ENCODE data around the gene ARHGEF2. TPM values are rescaled to one million over a fixed set of nuclear protein-coding genes. Genes with fewer than 3 reads are reported as not detected.

The ARHGEF2 gene
- total RNA-seq, 1 experiment from 2014 or later: 85.0 TPM

GRCh38 chr1:155984341-155984740 lies 6.0 kb upstream of the ARHGEF2 start:
- peak overlapping the region; percentile 94 for H3K4me2 ChIP-seq
- TF ChIP-seq EZH2 (IDR thresholded peaks at IDR 0.05; ENCODE audit: low read depth) (no peak), CTCF (conservative IDR thresholded peaks at IDR 0.05) (no peak)
- H3K4me1 ChIP-seq (replicated peaks; ENCODE audit: insufficient read depth): peaks cover 44% of the 10 kb centered on the region
- H3F3A ChIP-seq (ENCODE audit: insufficient read depth, low read depth): peaks cover 43% of the 10 kb centered on the region
- H3K79me2 ChIP-seq (ENCODE audit: low read depth): peaks cover 33% of the 10 kb centered on the region
- ChIA-PET POLR2A (ENCODE audit: unreplicated experiment) (interaction anchor here (0.5 to 0.7 kb wide), 3 partner anchors 46 to 130 kb away, joined by 3 to 29 read pairs (median 6); partner anchors contain the start of genes LAMTOR2 and LMNA), CTCF (interaction anchor here (1.0 kb wide), 1 partner anchor 22 kb away, joined by 4 read pairs; no protein-coding TSS in a partner anchor)
- no peaks in the 10 kb centered on the region for H3K27me3 ChIP-seq (ENCODE audit: insufficient read depth, low read depth)
- DNase-seq: no peak
- H4K20me1 ChIP-seq (ENCODE audit: insufficient read depth): no peaks in the 10 kb centered on the region
- no peaks in the 10 kb centered on the region for H3K9me2 ChIP-seq (ENCODE audit: insufficient read depth)
- H3K9me3 ChIP-seq (ENCODE audit: insufficient read depth, low read depth): no peaks in the 10 kb centered on the region
- BruUV-seq (replicated peaks): no TSS peak
- peaks cover 7% of the 10 kb centered on the region; the same call in 1 of the 2 replicates for H3K36me3 ChIP-seq (ENCODE audit: low read depth)
- H3K27ac ChIP-seq: peak overlapping the region; percentile 96
- H2AFZ ChIP-seq: no peak overlapping the region
- peak overlapping the region; percentile 93; the same call in 1 of the 2 replicates for H3K4me3 ChIP-seq
- intact Hi-C loops (cut with micrococcal nuclease; ENCODE audit: unreplicated experiment): no loop called here

DNA sequence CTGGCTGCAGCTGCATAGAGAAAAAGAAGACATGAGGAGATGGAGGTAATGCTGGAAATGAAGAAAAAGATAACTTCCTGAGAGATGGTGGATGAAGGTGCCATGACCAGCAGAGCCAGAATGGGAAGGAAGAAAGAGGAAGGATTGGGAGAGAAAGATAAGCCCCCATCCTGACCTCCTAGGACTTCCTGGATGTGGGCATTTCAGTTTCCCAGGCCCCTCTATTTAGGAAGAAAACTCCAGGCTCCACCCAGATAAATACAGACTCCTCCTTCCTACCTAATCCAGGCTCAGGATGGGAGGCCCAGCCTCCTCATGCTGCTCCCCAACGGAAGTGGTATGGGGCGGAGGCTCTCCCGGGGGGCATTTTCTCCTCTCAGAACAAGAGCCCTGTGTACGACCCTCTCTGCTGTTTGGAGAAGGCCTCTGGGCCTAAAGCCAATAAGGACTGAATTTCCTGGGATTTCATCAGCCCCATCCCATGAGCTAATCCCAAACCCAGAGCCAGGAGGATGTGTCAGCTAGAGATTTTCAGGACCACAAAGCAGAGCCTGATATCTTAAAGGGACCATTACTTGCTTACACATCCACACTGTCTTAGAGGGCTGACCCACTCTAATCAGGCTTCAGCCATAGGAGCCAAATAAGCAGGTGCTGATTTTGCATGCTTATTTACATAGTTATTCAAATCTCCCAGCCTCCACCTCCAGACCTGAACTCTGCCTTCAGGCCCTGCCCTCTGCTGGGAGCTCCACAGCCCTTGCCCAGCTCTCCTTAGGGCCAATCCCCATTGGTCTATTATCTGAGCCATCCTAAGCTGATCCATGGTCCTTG lies 5.1 kb upstream of the ARHGEF2 start:
- TF ChIP-seq CTCF (conservative IDR thresholded peaks at IDR 0.05) (no peak), EZH2 (IDR thresholded peaks at IDR 0.05; ENCODE audit: low read depth) (no peak)
- Histone ChIP-seq H3K36me3 (ENCODE audit: low read depth) (peaks cover 7% of the 10 kb centered on the region; the same call in 1 of the 2 replicates), H3F3A (ENCODE audit: insufficient read depth, low read depth) (peaks cover 48% of the 10 kb centered on the region), H3K4me3 (peak overlapping the region; percentile 93), H3K27me3 (ENCODE audit: insufficient read depth, low read depth) (no peaks in the 10 kb centered on the region), H2AFZ (no peak overlapping the region), H3K9me2 (ENCODE audit: insufficient read depth) (no peaks in the 10 kb centered on the region), H3K79me2 (ENCODE audit: low read depth) (peaks cover 42% of the 10 kb centered on the region), H4K20me1 (ENCODE audit: insufficient read depth) (no peaks in the 10 kb centered on the region), H3K4me2 (peak overlapping the region; percentile 94), H3K9me3 (ENCODE audit: insufficient read depth, low read depth) (no peaks in the 10 kb centered on the region), H3K27ac (peak overlapping the region; percentile 96), H3K4me1 (replicated peaks; ENCODE audit: insufficient read depth) (peaks cover 44% of the 10 kb centered on the region)
- DNase-seq: peak; percentile 46 to 62
- no TSS peak for BruUV-seq (replicated peaks)
- POLR2A ChIA-PET (ENCODE audit: unreplicated experiment): no interaction called here
- intact Hi-C loops (cut with micrococcal nuclease; ENCODE audit: unreplicated experiment): no loop called here
- CTCF ChIA-PET: interaction anchor here (0.6 kb wide), 1 partner anchor 51 kb away, joined by 4 read pairs; no protein-coding TSS in a partner anchor

- Histone ChIP-seq H3K27me3 (ENCODE audit: insufficient read depth, low read depth) (no peaks in the 10 kb centered on the region), H3K27ac (peak overlapping the region; percentile 96), H3K9me3 (ENCODE audit: insufficient read depth, low read depth) (no peaks in the 10 kb centered on the region), H3K9me2 (ENCODE audit: insufficient read depth) (no peaks in the 10 kb centered on the region), H3K4me3 (peak overlapping the region; percentile 93), H3K4me2 (peak overlapping the region; percentile 94), H3K79me2 (ENCODE audit: low read depth) (peaks cover 55% of the 10 kb centered on the region), H4K20me1 (ENCODE audit: insufficient read depth) (0 out of 2 replicates have a peak, but pooled peaks cover under 1% of the 10 kb centered on the region), H3F3A (ENCODE audit: insufficient read depth, low read depth) (peaks cover 55% of the 10 kb centered on the region), H3K36me3 (ENCODE audit: low read depth) (peaks cover 7% of the 10 kb centered on the region; the same call in 1 of the 2 replicates), H3K4me1 (replicated peaks; ENCODE audit: insufficient read depth) (peaks cover 44% of the 10 kb centered on the region), H2AFZ (no peak overlapping the region)
- no TSS peak for BruUV-seq (replicated peaks)
- intact Hi-C loops (cut with micrococcal nuclease; ENCODE audit: unreplicated experiment): no loop called here
- TF ChIP-seq CTCF (conservative IDR thresholded peaks at IDR 0.05) (no peak), EZH2 (IDR thresholded peaks at IDR 0.05; ENCODE audit: low read depth) (no peak)
- DNase-seq: no peak
- ChIA-PET POLR2A (ENCODE audit: unreplicated experiment) (no interaction called here), CTCF (no interaction called here)
Measured at GRCh38 chr1:155982106-155982505, 3.8 kb upstream of the ARHGEF2 start.

All from PC-9 (cell line).